Motor neuron (in vitro differentiated cells): Measurements from ENCODE around the gene MFRP. TPM values are rescaled to one million over a fixed set of nuclear protein-coding genes. Genes with fewer than 3 reads are reported as not detected.
A peak's percentile ranks its signal among the peaks of the same experiment; 100 is the strongest.

Experiments
- ATAC-seq, 8 experiments: fragments of 200-7000 bp; cut with Tn5 transposase; replicated peaks in 6 of 8; 2 replicates each; pipeline ENCODE4 v1.8.0; 2021; ENCODE audit warnings: mild to moderate bottlenecking in 8 of 8, moderate library complexity in 8 of 8
- H3K27ac ChIP-seq, 2 donors: fragments of 250-450 bp; sonication (Bioruptor Pico); 2 replicates each; pipeline ENCODE4 v1.9.0; 2021; ENCODE audit warnings: antibody characterized with exemption in 2 of 2, mild to moderate bottlenecking in 2 of 2, moderate library complexity in 1 of 2
- H3K4me1 ChIP-seq, 2 donors: fragments of 250-450 bp; sonication (Bioruptor Pico); replicated peaks in 1 of 2; 2 replicates each; pipeline ENCODE4 v1.6.1; 2021; ENCODE audit warnings: antibody characterized with exemption in 2 of 2, mild to moderate bottlenecking in 2 of 2, moderate library complexity in 1 of 2
- H3K4me3 ChIP-seq, 5 donors: fragments of 250-450 bp; sonication (Bioruptor Pico); 2 replicates each; pipeline ENCODE4 v1.9.0; 2021; ENCODE audit warnings: antibody characterized with exemption in 5 of 5, mild to moderate bottlenecking in 5 of 5, moderate library complexity in 4 of 5
- WGBS, 10 experiments: fragments of 450-650 bp; shearing (Covaris generic); methylation state at CpG; one replicate each; pipeline ENCODE4 v1.0.0; 2022; 5-methylcytosine and 5-hydroxymethylcytosine counted together
- in situ Hi-C, 9 experiments: fragments of 400-800 bp; cut with MboI; loops; one replicate each; pipeline ENCODE4 v1.15.0; 2021; ENCODE audit warnings: low sequenced_read_pairs in 9 of 9, low pct_unique_long_range_greater_than_20kb in 2 of 9; ENCODE audit not compliant: unreplicated experiment in 9 of 9
- total RNA-seq, 8 experiments: library from RNA; unstranded; fragments of 300-600 nt; gene quantifications; 2 replicates each; pipeline versions ENCODE4 v1.2.3 to v1.2.4, GENCODE V29; 2022

The MFRP gene
- total RNA-seq, 8 experiments from 2014 or later: 0.05 to 0.62 (median 0.12) TPM; not detected in 2

DNA sequence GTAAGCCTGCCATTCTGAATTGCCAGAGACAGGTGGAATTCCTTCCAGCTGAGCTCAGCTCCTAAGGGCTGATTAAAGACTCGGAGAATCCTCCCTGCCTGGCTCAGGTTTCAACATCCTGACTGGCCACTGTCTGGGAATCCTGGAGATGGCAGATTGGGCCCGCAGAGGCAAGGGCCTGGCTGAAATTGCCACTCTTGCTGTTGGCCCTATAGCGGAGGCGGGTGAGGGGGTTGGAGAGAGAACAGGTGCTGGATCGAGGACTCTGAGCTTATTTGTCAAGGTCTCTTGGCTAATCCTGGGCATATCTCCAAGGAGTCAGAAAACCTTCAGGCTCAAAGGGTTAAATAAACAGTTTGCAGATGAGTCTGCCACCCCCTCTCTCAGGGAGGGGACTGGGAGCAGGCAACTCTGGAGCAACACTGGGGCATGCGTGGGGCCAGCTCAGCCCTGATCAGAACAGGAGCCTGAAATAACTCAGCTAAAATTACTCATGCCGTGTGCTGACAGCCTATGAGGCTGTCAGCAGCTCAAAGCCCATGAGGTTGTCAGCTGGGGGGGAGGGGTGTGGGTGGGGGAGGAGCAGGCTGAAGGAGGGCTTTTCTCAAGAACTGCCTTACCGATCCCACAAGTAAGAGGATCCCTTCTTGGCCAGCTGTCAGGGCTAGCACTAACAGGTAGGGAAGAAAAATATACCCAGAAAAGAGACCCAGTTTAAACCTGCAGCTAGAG is 14.7 kb upstream of the MFRP start:
- Histone ChIP-seq H3K27ac (peak overlapping the region; percentile 6 to 55), H3K4me1 (peaks cover 30 to 50% of the 10 kb centered on the region in 2 donors), H3K4me3 (no peak overlapping the region)
- in situ Hi-C loops: loop anchor here in 1 of 9 experiments (10.0 kb wide), 1 partner anchor 114 kb away; no protein-coding TSS in a partner anchor
- 0 to 50% (median 24%) methylated on average over 1 to 4 of the region's 8 CpGs; no CpG with 5 or more reads in 3 of the 10 experiments for WGBS, 10 experiments
- peak; percentile 58 to 88 (median 86) for ATAC-seq

DNA sequence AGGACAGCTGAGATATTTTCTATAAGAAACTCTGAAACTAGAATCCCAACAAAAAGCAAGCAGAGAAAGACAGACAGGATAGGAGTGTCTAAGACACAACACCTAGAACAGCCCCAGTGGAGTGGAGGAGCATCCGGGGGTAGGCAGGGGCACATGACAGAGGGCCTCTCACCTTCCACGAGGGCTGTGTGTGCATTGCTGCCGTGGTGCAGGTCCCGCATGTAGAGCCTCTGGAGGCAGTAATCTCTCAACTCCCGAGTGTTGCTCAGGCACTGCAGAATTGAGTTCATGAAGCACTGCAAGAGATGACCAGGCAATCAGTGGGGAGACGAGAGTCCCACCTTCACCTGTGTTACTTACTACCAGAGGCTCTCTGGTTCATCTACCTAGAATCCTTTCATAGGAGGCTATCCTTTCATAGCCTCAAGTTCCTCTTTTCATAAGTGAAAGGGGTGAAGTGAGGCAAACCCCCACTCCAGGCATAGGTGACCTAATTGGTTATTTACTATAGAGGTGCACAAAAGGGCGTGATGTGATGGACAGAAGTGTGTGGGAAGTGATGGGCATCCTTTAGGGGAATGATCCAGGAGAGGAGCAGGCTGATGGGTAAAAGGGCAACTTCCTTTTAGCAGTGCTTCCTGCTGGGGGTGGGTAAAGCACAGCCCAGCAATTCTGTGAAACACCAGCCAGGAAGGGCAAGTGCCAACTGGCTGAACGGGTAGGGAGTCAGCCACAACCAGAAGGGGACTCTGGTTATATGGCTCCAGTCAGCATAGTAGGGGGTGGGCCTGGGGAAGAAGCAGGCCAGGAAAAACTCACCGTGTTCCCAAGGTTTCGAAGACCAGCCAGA is 13.1 kb upstream of the MFRP start:
- 60 to 100% (median 89%) methylated on average over 1 to 6 of the region's 10 CpGs; no CpG with 5 or more reads in 2 of the 10 experiments for WGBS, 10 experiments
- H3K4me1 ChIP-seq: peaks cover 30 to 53% of the 10 kb centered on the region in 2 donors
- no peak for ATAC-seq
- no peak overlapping the region for H3K27ac ChIP-seq
- in situ Hi-C loops: loop anchor here in 3 of 9 experiments (10.0 kb wide), 2 partner anchors 105 to 115 kb away; no protein-coding TSS in a partner anchor
- H3K4me3 ChIP-seq: no peak overlapping the region

DNA sequence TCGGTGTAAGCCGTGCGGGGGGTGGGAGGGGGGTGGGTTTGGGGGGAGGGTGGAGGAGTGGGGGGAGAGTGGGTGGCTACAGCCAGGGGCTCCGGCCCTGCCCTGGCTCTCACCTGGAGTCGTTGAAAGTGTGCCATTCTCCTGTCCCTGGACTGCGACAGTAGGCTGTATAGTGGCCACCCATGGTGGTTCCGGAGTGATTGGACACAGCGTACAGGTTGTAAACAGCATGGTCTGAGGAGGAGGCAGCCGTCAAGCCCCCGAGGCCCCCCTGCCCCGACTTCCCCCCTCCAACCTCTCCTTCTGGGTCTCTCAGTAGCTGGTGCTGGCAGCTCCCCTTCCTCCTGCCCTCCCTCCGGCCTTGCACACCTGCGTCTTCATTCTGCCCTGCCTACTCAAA is 10.6 kb upstream of the MFRP start:
- Histone ChIP-seq H3K27ac (no peak overlapping the region), H3K4me1 (peaks cover 27 to 48% of the 10 kb centered on the region in 2 donors), H3K4me3 (peak overlapping the region in 4 of 5 donors; percentile 20 to 26 (median 26))
- WGBS, 10 experiments: 80% methylated on average over 1 of the region's 13 CpGs; no CpG with 5 or more reads in 8 of the 10 experiments
- in situ Hi-C loops: loop anchor here in 2 of 9 experiments (10.0 kb wide), 2 partner anchors 108 to 118 kb away; no protein-coding TSS in a partner anchor
- no peak for ATAC-seq

DNA sequence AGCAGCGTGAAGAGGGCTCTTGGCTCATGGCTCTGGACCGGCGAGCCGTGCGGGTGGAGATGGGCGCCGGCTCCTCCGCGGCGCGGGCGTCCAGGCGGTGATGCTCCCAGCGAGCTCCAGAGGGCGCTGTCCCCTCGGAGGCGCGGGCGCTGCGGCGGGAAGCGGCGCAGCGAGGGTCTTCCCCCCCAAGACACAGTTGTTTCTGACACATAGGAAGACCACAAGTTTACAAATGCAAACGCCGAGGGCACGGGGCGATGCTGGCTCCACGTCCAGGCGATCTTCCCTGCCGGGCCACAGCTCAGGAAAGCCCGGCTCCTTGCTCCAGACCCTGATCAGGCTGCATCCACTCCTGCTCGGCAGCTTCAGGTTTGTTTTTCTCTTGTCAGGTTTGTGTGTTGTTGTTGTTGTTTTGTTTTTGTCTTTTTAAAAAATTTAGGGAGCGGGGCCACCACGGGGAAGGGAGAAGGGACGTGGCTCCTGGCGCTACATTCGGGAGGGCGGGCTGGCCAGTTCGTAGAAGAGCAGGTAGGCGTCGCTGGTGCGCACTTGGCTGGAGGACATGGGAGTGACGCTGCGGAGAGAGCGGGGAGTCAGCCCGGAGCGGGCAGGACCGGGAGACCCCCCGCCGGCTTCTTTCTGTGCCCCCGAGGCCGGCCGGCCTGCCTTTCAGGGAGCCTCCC is 10.0 kb upstream of the MFRP start:
- H3K4me3 ChIP-seq: peak overlapping the region; percentile 15 to 26 (median 25)
- in situ Hi-C loops: loop anchor here in 2 of 9 experiments (10.0 kb wide), 2 partner anchors 108 to 118 kb away; no protein-coding TSS in a partner anchor
- 0 to 10% (median 1%) methylated on average over 2 to 19 of the region's 54 CpGs; no CpG with 5 or more reads in 2 of the 10 experiments for WGBS, 10 experiments
- H3K27ac ChIP-seq: no peak overlapping the region
- H3K4me1 ChIP-seq: peaks cover 21 to 47% of the 10 kb centered on the region in 2 donors
- ATAC-seq: peak; percentile 55 to 81 (median 71)

DNA sequence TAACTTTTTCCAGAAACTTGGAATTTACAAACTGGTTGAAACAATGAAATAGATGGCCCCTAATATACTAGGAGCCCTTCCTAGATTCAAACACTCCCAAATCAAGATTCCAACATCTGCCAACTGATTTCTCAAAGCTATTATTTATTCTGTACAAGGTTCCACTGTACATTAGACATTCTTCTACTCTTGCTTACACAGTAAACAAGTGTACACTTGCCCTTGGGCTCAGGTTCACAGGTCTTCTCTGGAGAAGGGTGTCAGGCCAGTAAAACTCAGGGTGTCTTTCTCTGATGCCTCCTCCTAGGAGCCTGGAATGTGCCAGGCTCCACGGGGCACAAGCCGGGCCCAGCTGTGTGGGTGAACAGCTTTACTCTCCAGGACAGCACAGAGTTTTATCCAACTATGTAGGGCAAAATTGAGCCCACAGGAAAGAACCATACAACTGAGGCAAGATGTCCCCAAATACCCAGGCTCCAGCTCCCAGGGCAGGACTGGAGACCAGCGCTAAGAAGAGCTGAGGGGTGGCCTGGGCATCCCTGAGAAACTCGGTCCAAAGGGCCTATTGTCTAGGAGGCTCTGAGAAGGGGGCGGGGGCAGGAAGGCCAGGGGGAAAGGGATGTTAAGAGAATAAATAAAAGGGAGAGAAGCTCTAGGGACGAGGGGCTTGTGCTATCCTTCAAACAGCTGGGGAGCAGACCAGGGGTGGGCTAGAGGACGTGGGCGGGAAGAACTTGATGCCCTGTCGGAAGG is 8.8 kb upstream of the MFRP start:
- no peak overlapping the region for H3K4me3 ChIP-seq
- H3K27ac ChIP-seq: no peak overlapping the region
- in situ Hi-C loops: loop anchor here in 2 of 9 experiments (10.0 kb wide), 2 partner anchors 110 to 120 kb away; no protein-coding TSS in a partner anchor
- H3K4me1 ChIP-seq: peaks cover 13 to 37% of the 10 kb centered on the region in 2 donors
- WGBS, 10 experiments: 24 to 100% (median 58%) methylated on average over 1 to 3 of the region's 9 CpGs; no CpG with 5 or more reads in 6 of the 10 experiments
- no peak for ATAC-seq

GRCh38 chr11:119352857-119353260 is 6.4 kb upstream of the MFRP start:
- in situ Hi-C loops: loop anchor here in 2 of 9 experiments (10.0 kb wide), 2 partner anchors 112 to 122 kb away; no protein-coding TSS in a partner anchor
- Histone ChIP-seq H3K4me3 (no peak overlapping the region), H3K27ac (no peak overlapping the region), H3K4me1 (peaks cover 13 to 37% of the 10 kb centered on the region in 2 donors)
- peak; percentile 15 to 86 (median 72) for ATAC-seq
- 0 to 33% (median 14%) methylated on average over 1 to 3 of the region's 4 CpGs; no CpG with 5 or more reads in 1 of the 10 experiments for WGBS, 10 experiments

DNA sequence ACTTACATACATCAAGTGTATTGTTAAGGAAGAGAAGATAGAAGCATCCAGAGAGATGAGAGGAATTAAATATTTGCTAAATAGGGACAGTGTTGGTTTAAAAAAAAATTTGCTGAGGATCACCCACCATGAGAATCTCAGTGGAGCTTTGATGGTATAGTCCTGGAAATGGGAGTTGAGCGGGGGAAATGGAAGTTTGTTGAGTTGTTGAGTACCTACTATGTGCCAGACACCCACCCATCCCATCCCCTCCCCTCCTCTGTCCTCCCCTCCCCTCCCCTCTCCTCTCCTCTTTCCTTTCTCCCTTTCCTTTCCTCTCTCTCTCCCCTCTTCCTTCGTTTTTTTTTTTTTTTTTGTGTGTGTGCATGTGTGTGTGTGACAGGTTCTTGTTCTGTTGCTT is 4.7 kb upstream of the MFRP start:
- Histone ChIP-seq H3K4me3 (no peak overlapping the region), H3K4me1 (peaks cover 13 to 33% of the 10 kb centered on the region in 2 donors), H3K27ac (no peak overlapping the region)
- no peak for ATAC-seq
- in situ Hi-C loops: loop anchor here in 2 of 9 experiments (10.0 kb wide), 2 partner anchors 114 to 124 kb away; no protein-coding TSS in a partner anchor
- WGBS, 10 experiments: 0 to 50% (median 0%) methylated on average over 1 to 2 of the region's 2 CpGs; no CpG with 5 or more reads in 7 of the 10 experiments

DNA sequence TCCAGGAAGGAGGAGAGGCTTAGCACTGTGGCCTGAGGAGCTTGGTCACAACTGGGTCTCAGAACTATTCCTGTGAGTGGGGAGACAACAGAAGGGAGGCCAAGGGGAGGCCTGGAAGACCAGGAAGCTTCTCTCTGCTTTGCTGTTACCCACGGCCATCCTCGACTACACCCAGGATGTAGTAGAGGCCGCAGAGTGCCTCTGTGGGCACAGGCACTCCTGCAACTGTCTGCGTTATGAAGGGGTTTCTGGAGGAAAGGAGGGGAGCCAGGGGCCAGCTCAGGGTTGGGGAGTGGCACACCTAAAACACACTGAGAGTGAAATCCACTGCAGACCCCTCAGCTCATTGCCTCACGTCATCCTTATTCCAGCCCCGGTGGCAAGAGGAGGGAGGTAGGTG is 3.8 kb upstream of the MFRP start:
- Histone ChIP-seq H3K4me1 (peaks cover 13 to 24% of the 10 kb centered on the region in 2 donors), H3K27ac (no peak overlapping the region), H3K4me3 (no peak overlapping the region)
- WGBS, 10 experiments: 69 to 100% (median 80%) methylated on average over 1 to 2 of the region's 6 CpGs; no CpG with 5 or more reads in 5 of the 10 experiments
- peak in 1 of 8 experiments; percentile 7 for ATAC-seq
- in situ Hi-C loops: loop anchor here in 2 of 9 experiments (10.0 kb wide), 2 partner anchors 114 to 124 kb away; no protein-coding TSS in a partner anchor

GRCh38 chr11:119347940-119348605 is 1.6 kb upstream of the MFRP start:
- in situ Hi-C loops: loop anchor here in 1 of 9 experiments (25.0 kb wide), 1 partner anchor 236 kb away; the partner anchor contains the start of genes C2CD2L, DPAGT1 and HINFP
- Histone ChIP-seq H3K4me3 (no peak overlapping the region), H3K27ac (no peak overlapping the region), H3K4me1 (peaks cover 6 to 12% of the 10 kb centered on the region in 2 donors)
- 0 to 90% (median 59%) methylated on average over 1 to 14 of the region's 16 CpGs; no CpG with 5 or more reads in 2 of the 10 experiments for WGBS, 10 experiments
- ATAC-seq: peak in 4 of 8 experiments; percentile 15 to 66 (median 54)

GRCh38 chr11:119347242-119347641 is 737 bp upstream of the MFRP start:
- in situ Hi-C loops: loop anchor here in 1 of 9 experiments (25.0 kb wide), 1 partner anchor 235 kb away; the partner anchor contains the start of genes C2CD2L, DPAGT1 and HINFP
- peak in 1 of 8 experiments; percentile 79 for ATAC-seq
- no peak overlapping the region for H3K4me3 ChIP-seq
- H3K4me1 ChIP-seq: peaks cover 0 to 7% of the 10 kb centered on the region in 2 donors
- H3K27ac ChIP-seq: no peak overlapping the region
- WGBS, 10 experiments: 0 to 88% (median 15%) methylated on average over 1 to 2 of the region's 2 CpGs; no CpG with 5 or more reads in 4 of the 10 experiments

DNA sequence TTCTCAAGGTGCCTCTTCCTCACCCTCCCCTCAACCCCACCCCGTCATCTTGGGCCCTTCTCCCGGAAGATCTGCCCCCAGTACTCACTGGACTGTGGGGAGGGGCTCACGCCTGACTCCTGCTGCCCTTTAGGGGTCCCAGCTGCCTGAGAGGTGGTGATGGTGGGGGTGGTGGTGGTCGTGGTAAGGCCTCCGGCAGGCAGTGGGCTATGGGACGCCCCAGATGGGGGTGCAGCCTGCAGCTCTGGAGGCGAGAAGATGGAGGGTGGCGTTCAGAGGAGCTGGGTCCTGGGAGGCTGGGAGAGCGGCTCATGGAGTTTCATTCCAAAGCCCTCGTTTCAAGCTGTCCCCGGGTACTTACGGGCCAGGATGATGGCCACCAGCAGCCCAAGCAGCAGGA is 820 bp downstream of the MFRP start:
- in situ Hi-C loops: loop anchor here in 1 of 9 experiments (25.0 kb wide), 1 partner anchor 233 kb away; the partner anchor contains the start of genes C2CD2L, DPAGT1 and HINFP
- H3K4me3 ChIP-seq: no peak overlapping the region
- no peak for ATAC-seq
- WGBS, 10 experiments: 20 to 60% methylated on average over 1 to 4 of the region's 12 CpGs; no CpG with 5 or more reads in 8 of the 10 experiments
- H3K27ac ChIP-seq: no peak overlapping the region
- H3K4me1 ChIP-seq: peaks cover 0 to 9% of the 10 kb centered on the region in 2 donors
